Measurements from ENCODE around the gene CYP1A1. TPM values are rescaled to one million over a fixed set of nuclear protein-coding genes. Genes with fewer than 3 reads are reported as not detected.

Gene CYP1A1
- total RNA-seq, 1 experiment from 2014 or later = 0.15 TPM

- Histone ChIP-seq H3K9me3 (ENCODE audit: control insufficient read depth, insufficient read depth, low read depth, low read length) (no peaks in the 10 kb centered on the region), H3K4me3 (ENCODE audit: low read depth in 2 of 2, low read length in 2 of 2) (no peak overlapping the region), H3K36me3 (ENCODE audit: control insufficient read depth, insufficient read depth, low read length) (no peaks in the 10 kb centered on the region), H3K27ac (ENCODE audit: low read length) (no peak overlapping the region), H3K27me3 (ENCODE audit: control insufficient read depth, insufficient read depth, low read length) (peaks cover 2% of the 10 kb centered on the region; the same call in 1 of the 2 replicates), H3K4me1 (ENCODE audit: control insufficient read depth, insufficient read depth, low read length) (no peaks in the 10 kb centered on the region)
- TF ChIP-seq CTCF (IDR thresholded peaks at IDR 0.05) (no peak), POLR2AphosphoS5 (IDR thresholded peaks at IDR 0.05; ENCODE audit: low read depth, low read length) (no peak), REST (IDR thresholded peaks at IDR 0.05; ENCODE audit: insufficient read depth in 1 of 2, low read depth in 2 of 2, low read length in 1 of 2) (no peak)
- no TSS peak for BruUV-seq (replicated peaks)
- CTCF ChIA-PET = no interaction called here
- in situ Hi-C loops (cut with HindIII; ENCODE audit: low pct_unique_long_range_greater_than_20kb, low sequenced_read_pairs) (no loop called here), intact Hi-C loops (cut with micrococcal nuclease; ENCODE audit: unreplicated experiment) (no loop called here)
- POLR2A ChIA-PET = no interaction called here
- ATAC-seq (no peak), DNase-seq (ENCODE audit: low read depth, low spot score) (no peak)
Measured at GRCh38 chr15:74722591-74722990, 2.7 kb downstream of the CYP1A1 start.

- TF ChIP-seq CTCF (IDR thresholded peaks at IDR 0.05) (no peak), SIN3A (IDR thresholded peaks at IDR 0.05; ENCODE audit: borderline replicate concordance, insufficient read depth, low read depth, low read length) (no peak), REST (IDR thresholded peaks at IDR 0.05; ENCODE audit: insufficient read depth in 1 of 2, low read depth in 2 of 2, low read length in 1 of 2) (no peak), TCF7L2 (IDR thresholded peaks at IDR 0.05; ENCODE audit: low read depth, low read length) (no peak), POLR2AphosphoS5 (IDR thresholded peaks at IDR 0.05; ENCODE audit: low read depth, low read length) (no peak)
- Histone ChIP-seq H3K4me3 (ENCODE audit: low read depth in 2 of 2, low read length in 2 of 2) (no peak overlapping the region), H3K36me3 (ENCODE audit: control insufficient read depth, insufficient read depth, low read length) (no peaks in the 10 kb centered on the region), H3K4me1 (ENCODE audit: control insufficient read depth, insufficient read depth, low read length) (no peaks in the 10 kb centered on the region), H3K27me3 (ENCODE audit: control insufficient read depth, insufficient read depth, low read length) (no peaks in the 10 kb centered on the region), H3K9me3 (ENCODE audit: control insufficient read depth, insufficient read depth, low read depth, low read length) (no peaks in the 10 kb centered on the region), H3K27ac (ENCODE audit: low read length) (no peak overlapping the region)
- ATAC-seq (no peak), DNase-seq (ENCODE audit: low read depth, low spot score) (no peak)
- ChIA-PET POLR2A (no interaction called here), CTCF (no interaction called here)
- intact Hi-C loops (cut with micrococcal nuclease; ENCODE audit: unreplicated experiment) (no loop called here), in situ Hi-C loops (cut with HindIII; ENCODE audit: low pct_unique_long_range_greater_than_20kb, low sequenced_read_pairs) (no loop called here)
- BruUV-seq (replicated peaks) = no TSS peak
Measured at GRCh38 chr15:74716651-74717050, 8.7 kb downstream of the CYP1A1 start.

Measured in Panc1 (cell line).